ENCODE measurements around the gene IFIT2. TPM values are rescaled to one million over a fixed set of nuclear protein-coding genes. Genes with fewer than 3 reads are reported as not detected.
"Not testable (repeated sequence)": the region's sequence is repeated elsewhere in the genome, so short reads cannot be mapped to it uniquely, and the experiment has no call there.

The IFIT2 gene
- total RNA-seq, 4 donors from 2014 or later = 0.49 to 2.6 (median 1.4) TPM

GRCh38 chr10:89348975-89349374 is 47.1 kb downstream of the IFIT2 start:
- H3K27me3 ChIP-seq = no peaks in the 10 kb centered on the region
- no peaks in the 10 kb centered on the region for H3K36me3 ChIP-seq
- H3K9me3 ChIP-seq = no peaks in the 10 kb centered on the region
- DNase-seq (ENCODE audit: low spot score in 2 of 2) = no peak
- peaks cover 37% of the 10 kb centered on the region for H3K4me1 ChIP-seq
- TF ChIP-seq POLR2A (IDR thresholded peaks at IDR 0.05) (no peak), POLR2AphosphoS5 (IDR thresholded peaks at IDR 0.05) (no peak), EP300 (IDR thresholded peaks at IDR 0.05) (no peak), CTCF (IDR thresholded peaks at IDR 0.05) (no peak)
- H3K4me3 ChIP-seq = no peak overlapping the region
- no peak overlapping the region for H3K27ac ChIP-seq
- 81% methylated on average over 2 of the region's 2 CpGs for WGBS

GRCh38 chr10:89350631-89351315 is 48.9 kb downstream of the IFIT2 start:
- WGBS = 27% methylated on average over 7 of the region's 7 CpGs
- not testable (repeated sequence) for H3K9me3 ChIP-seq; H3K27me3 ChIP-seq; DNase-seq (ENCODE audit: low spot score in 2 of 2); H3K4me3 ChIP-seq; H3K36me3 ChIP-seq
- peaks cover 37% of the 10 kb centered on the region for H3K4me1 ChIP-seq
- peak overlapping the region; percentile 79 for H3K27ac ChIP-seq

GRCh38 chr10:89351412-89351779 is 49.5 kb downstream of the IFIT2 start:
- WGBS = 12% methylated on average over 1 of the region's 1 CpG
- no peaks in the 10 kb centered on the region for H3K9me3 ChIP-seq
- DNase-seq (ENCODE audit: low spot score in 2 of 2) = no peak
- H3K27me3 ChIP-seq = no peaks in the 10 kb centered on the region
- TF ChIP-seq CTCF (IDR thresholded peaks at IDR 0.05) = no peak
- H3K36me3 ChIP-seq = no peaks in the 10 kb centered on the region
- H3K4me1 ChIP-seq = peaks cover 34% of the 10 kb centered on the region
- no peak overlapping the region for H3K4me3 ChIP-seq
- H3K27ac ChIP-seq = peak overlapping the region; percentile 79

DNA sequence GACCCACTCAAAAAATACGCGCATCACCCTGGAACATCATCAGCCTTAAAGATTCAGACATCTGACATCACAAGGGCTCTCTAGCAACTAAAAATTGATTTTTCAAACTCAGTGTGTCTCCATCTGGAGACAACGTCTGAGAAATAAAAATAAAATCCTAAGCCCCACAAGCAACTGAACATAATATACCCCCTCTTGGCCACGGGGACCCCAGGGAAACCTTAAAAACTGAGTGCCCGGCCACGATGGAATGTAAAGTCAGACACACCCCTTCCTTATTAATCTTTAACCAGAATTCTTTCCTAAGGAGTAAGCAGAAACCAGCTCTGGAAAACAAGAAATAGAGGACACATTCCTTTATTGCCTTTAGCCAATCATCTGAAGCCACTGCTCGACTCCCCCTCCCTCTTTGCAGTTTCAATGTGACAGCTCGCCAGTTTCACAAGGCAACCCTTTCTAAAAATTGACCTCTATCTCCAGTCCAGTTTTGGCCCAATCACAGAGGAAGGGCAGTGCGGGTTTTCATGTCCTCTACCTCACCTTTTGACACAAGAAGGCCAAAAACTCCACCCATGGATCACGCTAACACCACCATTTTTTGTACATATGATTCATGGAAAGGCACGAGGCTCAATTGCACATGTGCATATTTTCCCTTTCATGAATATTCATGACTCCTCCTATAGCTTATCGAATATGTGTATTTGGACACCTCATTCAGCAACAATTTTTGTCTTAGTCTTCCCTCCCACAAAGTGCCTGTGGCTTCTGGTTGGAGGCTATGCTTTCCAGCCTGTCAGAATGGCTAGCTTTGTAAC is 50.1 kb downstream of the IFIT2 start:
- Histone ChIP-seq H3K27me3 (no peaks in the 10 kb centered on the region), H3K36me3 (no peaks in the 10 kb centered on the region), H3K27ac (peak overlapping the region; percentile 79), H3K4me1 (peaks cover 29% of the 10 kb centered on the region), H3K9me3 (no peaks in the 10 kb centered on the region), H3K4me3 (no peak overlapping the region)
- no peak for DNase-seq (ENCODE audit: low spot score in 2 of 2)
- 35% methylated on average over 12 of the region's 12 CpGs for WGBS
- TF ChIP-seq CTCF (IDR thresholded peaks at IDR 0.05) = no peak
- TF ChIP-seq POLR2A (IDR thresholded peaks at IDR 0.05) = no peak
- no peak for TF ChIP-seq EP300 (IDR thresholded peaks at IDR 0.05)
- TF ChIP-seq POLR2AphosphoS5 (IDR thresholded peaks at IDR 0.05) = no peak

DNA sequence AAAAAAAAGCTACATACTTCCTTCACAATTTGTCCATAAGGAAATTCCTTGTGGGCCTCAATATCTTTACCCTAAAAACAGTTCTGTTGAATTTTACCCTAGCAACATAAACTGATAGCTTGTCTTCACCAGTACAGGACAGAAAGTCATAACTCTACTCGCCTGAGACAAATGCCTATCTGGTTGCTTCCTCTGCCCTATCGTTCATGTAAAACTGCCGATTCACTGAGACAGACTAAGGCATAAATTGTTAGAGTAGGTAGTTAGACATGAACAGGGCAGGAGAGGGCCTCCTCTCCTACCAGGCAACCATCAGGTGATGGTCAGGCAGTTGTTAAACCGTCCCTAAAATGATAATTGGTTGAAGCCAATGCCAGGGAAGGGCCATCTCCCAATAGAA is 51.0 kb downstream of the IFIT2 start:
- H3K36me3 ChIP-seq = no peaks in the 10 kb centered on the region
- no peak for TF ChIP-seq EP300 (IDR thresholded peaks at IDR 0.05)
- no peak for TF ChIP-seq POLR2AphosphoS5 (IDR thresholded peaks at IDR 0.05)
- TF ChIP-seq CTCF (IDR thresholded peaks at IDR 0.05) = no peak
- no peak for TF ChIP-seq POLR2A (IDR thresholded peaks at IDR 0.05)
- no peak overlapping the region for H3K4me3 ChIP-seq
- no peak for DNase-seq (ENCODE audit: low spot score in 2 of 2)
- H3K27me3 ChIP-seq = no peaks in the 10 kb centered on the region
- H3K9me3 ChIP-seq = no peaks in the 10 kb centered on the region
- 85% methylated on average over 4 of the region's 4 CpGs for WGBS
- no peak overlapping the region for H3K27ac ChIP-seq
- peaks cover 23% of the 10 kb centered on the region for H3K4me1 ChIP-seq

All from suprapubic skin (tissue), 4 donors.